Measurements from ENCODE around the gene PSTPIP1. TPM values are rescaled to one million over a fixed set of nuclear protein-coding genes. Genes with fewer than 3 reads are reported as not detected.

The PSTPIP1 gene
- total and polyA plus RNA-seq, 2 of the 13 experiments (the other 11 are each of a cell fraction or from before 2014, with no cell fraction given): 4.4 to 8.7 TPM

DNA sequence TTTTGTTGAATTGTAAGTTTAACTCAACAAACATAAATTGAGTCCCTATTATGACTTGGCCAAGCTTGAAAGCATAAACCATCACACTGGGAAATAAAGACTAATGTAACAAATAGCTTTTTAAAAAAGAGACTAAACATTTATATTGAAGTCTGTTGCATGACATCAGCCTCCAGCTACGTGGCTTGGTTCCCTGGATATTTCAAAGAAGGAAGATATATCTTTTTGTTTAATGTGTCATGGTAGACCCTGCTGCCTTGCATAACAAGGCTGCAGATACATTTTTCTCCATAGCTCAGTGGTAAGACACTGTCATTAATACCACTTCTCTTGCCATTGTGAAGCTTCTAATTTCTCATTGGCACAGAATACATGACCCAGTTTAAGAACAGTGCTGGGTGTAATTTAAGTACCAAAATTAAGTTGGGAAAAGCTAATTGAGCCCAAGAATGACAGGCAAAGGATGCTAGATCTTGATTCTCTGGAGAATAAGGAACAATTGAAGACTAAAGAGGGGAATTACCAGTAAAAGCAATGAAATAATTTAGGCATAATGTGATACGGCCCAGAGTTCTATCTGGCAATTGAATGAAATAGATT lies 49.3 kb upstream of the PSTPIP1 start:
- intact Hi-C loops (cut with micrococcal nuclease; ENCODE audit: unreplicated experiment) (no loop called here), in situ Hi-C loops (cut with HindIII; ENCODE audit: extremely low pct_ligation_motif_present, low pct_unique_long_range_greater_than_20kb) (no loop called here)
- H3K79me2 ChIP-seq (ENCODE audit: insufficient read depth, low read length): no peaks in the 10 kb centered on the region
- peaks cover 8% of the 10 kb centered on the region for H3K4me1 ChIP-seq (ENCODE audit: insufficient read depth, low read length)
- ChIA-PET POLR2A (no interaction called here), CTCF (ENCODE audit: low intra/inter-chr PET ratio, low total read pairs) (no interaction called here)
- FAIRE-seq (no peak), ATAC-seq (no peak), DNase-seq (ENCODE audit: low spot score) (no peak)
- H2AFZ ChIP-seq (ENCODE audit: low read length): no peak overlapping the region
- H3K27me3 ChIP-seq (ENCODE audit: control insufficient read depth in 1 of 2, insufficient read depth in 2 of 2, low read length in 2 of 2): no peaks in the 10 kb centered on the region
- BruUV-seq (replicated peaks): no TSS peak
- H3K9me3 ChIP-seq (ENCODE audit: low read length): no peaks in the 10 kb centered on the region
- no peak overlapping the region for H3K27ac ChIP-seq (ENCODE audit: extremely low read length, insufficient read depth, low read length)
- no peak overlapping the region for H3K4me2 ChIP-seq (ENCODE audit: low read depth, low read length)
- 98% methylated on average over 2 of the region's 2 CpGs for WGBS (ENCODE audit: low lambda C conversion rate)
- TF ChIP-seq ZNF121 (CRISPR knock-in tag; IDR thresholded peaks at IDR 0.05) (no peak), ZNF724P (CRISPR knock-in tag; IDR thresholded peaks at IDR 0.05; ENCODE audit: borderline replicate concordance) (no peak), HNRNPL (IDR thresholded peaks at IDR 0.05; ENCODE audit: low read depth, low read length) (no peak), HOMEZ (CRISPR knock-in tag; IDR thresholded peaks at IDR 0.05; ENCODE audit: low read depth) (no peak)
- TF ChIP-seq, protein P1, sequence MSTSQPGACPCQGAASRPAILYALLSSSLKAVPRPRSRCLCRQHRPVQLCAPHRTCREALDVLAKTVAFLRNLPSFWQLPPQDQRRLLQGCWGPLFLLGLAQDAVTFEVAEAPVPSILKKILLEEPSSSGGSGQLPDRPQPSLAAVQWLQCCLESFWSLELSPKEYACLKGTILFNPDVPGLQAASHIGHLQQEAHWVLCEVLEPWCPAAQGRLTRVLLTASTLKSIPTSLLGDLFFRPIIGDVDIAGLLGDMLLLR (CRISPR knock-in tag; IDR thresholded peaks at IDR 0.05): no peak
- H3K4me3 ChIP-seq (replicated peaks in 1 of 3; ENCODE audit: insufficient read depth in 1 of 3, low read depth in 2 of 3, low read length in 3 of 3): no peak overlapping the region
- H3K36me3 ChIP-seq (replicated peaks in 1 of 2; ENCODE audit: control insufficient read depth in 1 of 2, insufficient read depth in 2 of 2, low read length in 2 of 2): peaks cover 3 to 39% of the 10 kb centered on the region in 2 experiments; a peak in 3 of 5 replicates
- no peak overlapping the region for H3K9ac ChIP-seq (ENCODE audit: insufficient read depth, low read depth, low read length)
- H4K20me1 ChIP-seq (ENCODE audit: insufficient read depth, low read length): no peaks in the 10 kb centered on the region

GRCh38 chr15:76947454-76947853 lies 47.5 kb upstream of the PSTPIP1 start:
- ChIA-PET CTCF (ENCODE audit: low intra/inter-chr PET ratio, low total read pairs) (no interaction called here), POLR2A (no interaction called here)
- H3K79me2 ChIP-seq (ENCODE audit: insufficient read depth, low read length): no peaks in the 10 kb centered on the region
- BruUV-seq (replicated peaks): no TSS peak
- no peaks in the 10 kb centered on the region for H3K9me3 ChIP-seq (ENCODE audit: low read length)
- H3K36me3 ChIP-seq (replicated peaks in 1 of 2; ENCODE audit: control insufficient read depth in 1 of 2, insufficient read depth in 2 of 2, low read length in 2 of 2): peaks cover 3 to 39% of the 10 kb centered on the region in 2 experiments; a peak in 3 of 5 replicates
- no peak for DNase-seq (ENCODE audit: low spot score)
- H3K4me1 ChIP-seq (ENCODE audit: insufficient read depth, low read length): peaks cover 7% of the 10 kb centered on the region
- no peak for TF ChIP-seq SMAD3 (CRISPR knock-in tag; IDR thresholded peaks at IDR 0.05)
- intact Hi-C loops (cut with micrococcal nuclease; ENCODE audit: unreplicated experiment): no loop called here
- in situ Hi-C loops (cut with HindIII; ENCODE audit: extremely low pct_ligation_motif_present, low pct_unique_long_range_greater_than_20kb): no loop called here
- no peak overlapping the region for H2AFZ ChIP-seq (ENCODE audit: low read length)
- H3K4me2 ChIP-seq (ENCODE audit: low read depth, low read length): no peak overlapping the region
- no peak overlapping the region for H3K27ac ChIP-seq (ENCODE audit: extremely low read length, insufficient read depth, low read length)
- 98% methylated on average over 3 of the region's 3 CpGs for WGBS (ENCODE audit: low lambda C conversion rate)
- no peak for ATAC-seq
- H4K20me1 ChIP-seq (ENCODE audit: insufficient read depth, low read length): no peaks in the 10 kb centered on the region
- H3K4me3 ChIP-seq (replicated peaks in 1 of 3; ENCODE audit: insufficient read depth in 1 of 3, low read depth in 2 of 3, low read length in 3 of 3): no peak overlapping the region
- H3K27me3 ChIP-seq (ENCODE audit: control insufficient read depth in 1 of 2, insufficient read depth in 2 of 2, low read length in 2 of 2): no peaks in the 10 kb centered on the region
- no peak for FAIRE-seq
- H3K9ac ChIP-seq (ENCODE audit: insufficient read depth, low read depth, low read length): no peak overlapping the region

All from HepG2 (cell line).